Transverse colon (tissue), 4 donors: ENCODE results near the gene TEX53. TPM values are rescaled to one million over a fixed set of nuclear protein-coding genes. Genes with fewer than 3 reads are reported as not detected.

ENCODE experiments used
- DNase-seq: peaks from one replicate; pipeline ENCODE4 v3.0.0-alpha.2; 2019
- H3K27ac ChIP-seq, 4 donors: fragments of 200-600 bp; sonication (generic); 2 replicates each; pipeline ENCODE4 v1.5.1; 2016 to 2018; ENCODE audit warnings: inconsistent platforms in 4 of 4
- H3K27me3 ChIP-seq: fragments of 200-600 bp; sonication (generic); 2 replicates; pipeline ENCODE4 v1.5.1; 2017; ENCODE audit warnings: inconsistent platforms
- H3K36me3 ChIP-seq, 4 donors: fragments of 200-600 bp; sonication (generic); 2 replicates each; pipeline ENCODE4 v1.5.1; 2017 to 2019; ENCODE audit warnings: inconsistent platforms in 4 of 4
- H3K4me1 ChIP-seq, 4 donors: fragments of 200-600 bp; sonication (generic); 2 replicates each; pipeline ENCODE4 v1.5.1; 2017 to 2020; ENCODE audit warnings: inconsistent platforms in 4 of 4
- H3K4me3 ChIP-seq, 4 donors: fragments of 200-600 bp; sonication (generic); 1 replicate in 1 of 4; 2 replicates in 3 of 4; pipeline versions ENCODE4 v1.5.1 to v1.6.1; 2017 to 2019; ENCODE audit warnings: inconsistent platforms in 4 of 4
- H3K9me3 ChIP-seq, 2 donors: fragments of 200-600 bp; sonication (generic); 2 replicates each; pipeline ENCODE4 v1.5.1; 2017 to 2019; ENCODE audit warnings: inconsistent platforms in 2 of 2
- CTCF ChIP-seq, 5 experiments: fragments of 200-600 bp in 3 of 5; fragments of 450-650 bp in 2 of 5; sonication (generic) in 3 of 5; IDR thresholded peaks; 1 replicate in 2 of 5; 2 replicates in 3 of 5; pipeline ENCODE4 v1.5.1; 2016 to 2017; ENCODE audit warnings: antibody characterized with exemption in 5 of 5, inconsistent platforms in 3 of 5, mild to moderate bottlenecking in 2 of 5, moderate library complexity in 1 of 5
- EP300 ChIP-seq: sonication (generic); formaldehyde crosslinking; IDR thresholded peaks from one replicate; pipeline ENCODE4 v1.6.1; 2017; ENCODE audit warnings: antibody characterized with exemption, low read depth
- POLR2A ChIP-seq: fragments of 450-650 bp; IDR thresholded peaks from one replicate; pipeline ENCODE4 v1.6.1; 2016; ENCODE audit warnings: antibody characterized with exemption, mild to moderate bottlenecking, moderate library complexity
- POLR2AphosphoS5 ChIP-seq, 3 donors: sonication (generic); formaldehyde crosslinking; IDR thresholded peaks; one replicate each; pipeline ENCODE4 v1.6.1; 2016; ENCODE audit warnings: antibody characterized with exemption in 3 of 3
- WGBS, 2 donors: methylation state at CpG; one replicate each; pipeline ENCODE4 v1.1.5; 2018; ENCODE audit warnings: low coverage in 1 of 2; 5-methylcytosine and 5-hydroxymethylcytosine counted together
- in situ Hi-C, 4 donors: fragments of 200-750 bp; cut with MboI; loops; one replicate each; pipeline versions ENCODE4 v1.15.0 to v1.15.1; 2017; ENCODE audit warnings: low sequenced_read_pairs in 3 of 4, low pct_ligation_motif_present in 1 of 4, low pct_unique_long_range_greater_than_20kb in 1 of 4
- intact Hi-C: fragments of 100-400 bp; cut with DNase I; formaldehyde crosslinking; loops from one replicate; pipeline ENCODE4 v1.15.1; 2023; ENCODE audit warnings: low total_unique reads
- total RNA-seq, 4 donors: library from RNA; depleted of rRNA; stranded (reverse); fragments of >200 nt; gene quantifications; one replicate each; pipeline ENCODE4 v1.1.0, GENCODE V29; 2016

Gene TEX53
- total RNA-seq, 4 donors from 2014 or later = not detected

GRCh38 chr9:114680259-114681001 is 22.8 kb upstream of the TEX53 start:
- no peaks in the 10 kb centered on the region for H3K36me3 ChIP-seq
- H3K27me3 ChIP-seq = no peaks in the 10 kb centered on the region
- intact Hi-C loops (loop anchor here (5.0 kb wide), 1 partner anchor 332 kb away; no protein-coding TSS in a partner anchor), in situ Hi-C loops (loop anchor here in 3 of 4 donors (10.0 to 25.0 kb wide), 3 partner anchors 54 to 832 kb away; no protein-coding TSS in a partner anchor)
- H3K4me3 ChIP-seq = no peak overlapping the region
- no peaks in the 10 kb centered on the region for H3K9me3 ChIP-seq
- DNase-seq = no peak
- 69 to 70% methylated on average over 4 to 8 of the region's 8 CpGs for WGBS, 2 donors
- H3K4me1 ChIP-seq = peaks cover 0 to 9% (median 0%) of the 10 kb centered on the region in 4 donors
- H3K27ac ChIP-seq = no peak overlapping the region
- no peak for TF ChIP-seq POLR2AphosphoS5 (IDR thresholded peaks at IDR 0.05)
- no peak for TF ChIP-seq CTCF (IDR thresholded peaks at IDR 0.05)
- TF ChIP-seq EP300 = no peak
- no peak for TF ChIP-seq POLR2A

- in situ Hi-C loops = loop anchor here (5.0 to 25.0 kb wide), 3 partner anchors 334 to 846 kb away; no protein-coding TSS in a partner anchor
- no peaks in the 10 kb centered on the region for H3K27me3 ChIP-seq
These were observed 21.2 kb upstream of the TEX53 start for GRCh38 chr9:114678795-114679194.

GRCh38 chr9:114678130-114678529 is 20.5 kb upstream of the TEX53 start:
- Histone ChIP-seq H3K9me3 (no peaks in the 10 kb centered on the region), H3K4me3 (no peak overlapping the region), H3K4me1 (peaks cover 0 to 9% (median 0%) of the 10 kb centered on the region in 4 donors), H3K27ac (no peak overlapping the region), H3K36me3 (no peaks in the 10 kb centered on the region), H3K27me3 (no peaks in the 10 kb centered on the region)
- intact Hi-C loops (no loop called here), in situ Hi-C loops (loop anchor here (5.0 to 25.0 kb wide), 3 partner anchors 334 to 847 kb away; no protein-coding TSS in a partner anchor)
- WGBS, 2 donors = 74 to 75% methylated on average over 3 of the region's 3 CpGs
- TF ChIP-seq EP300 (no peak), CTCF (IDR thresholded peaks at IDR 0.05) (no peak)
- DNase-seq = no peak

More at GRCh38 chr9:114678795-114679194, 21.2 kb upstream of the TEX53 start:
- Histone ChIP-seq H3K36me3 (no peaks in the 10 kb centered on the region), H3K4me3 (no peak overlapping the region), H3K27ac (no peak overlapping the region), H3K9me3 (no peaks in the 10 kb centered on the region), H3K4me1 (peaks cover 0 to 9% (median 0%) of the 10 kb centered on the region in 4 donors)
- no peak for DNase-seq
- intact Hi-C loops = no loop called here
- no peak for TF ChIP-seq EP300
- no peak for TF ChIP-seq CTCF (IDR thresholded peaks at IDR 0.05)
- no peak for TF ChIP-seq POLR2AphosphoS5 (IDR thresholded peaks at IDR 0.05)
- no peak for TF ChIP-seq POLR2A

- TF ChIP-seq POLR2A (no peak), POLR2AphosphoS5 (IDR thresholded peaks at IDR 0.05) (peak in 1 of 3 donors; percentile 4)
- in situ Hi-C loops = loop anchor here (5.0 to 25.0 kb wide), 3 partner anchors 335 to 847 kb away; no protein-coding TSS in a partner anchor
These were observed 19.8 kb upstream of the TEX53 start for GRCh38 chr9:114677418-114677817.

More at GRCh38 chr9:114677418-114677817, 19.8 kb upstream of the TEX53 start:
- no peaks in the 10 kb centered on the region for H3K36me3 ChIP-seq
- peak overlapping the region in 1 of 4 donors; percentile 4 for H3K27ac ChIP-seq
- no peak overlapping the region for H3K4me3 ChIP-seq
- peaks cover 0 to 9% (median 0%) of the 10 kb centered on the region in 4 donors for H3K4me1 ChIP-seq
- no peaks in the 10 kb centered on the region for H3K27me3 ChIP-seq
- intact Hi-C loops = no loop called here
- DNase-seq = peak; percentile 18
- WGBS, 2 donors = 35 to 37% methylated on average over 3 of the region's 3 CpGs
- H3K9me3 ChIP-seq = no peaks in the 10 kb centered on the region
